Karpas-422 (cell line): ENCODE results near the gene POLR3A. TPM values are rescaled to one million over a fixed set of nuclear protein-coding genes. Genes with fewer than 3 reads are reported as not detected.
"Not testable (repeated sequence)": the region's sequence is repeated elsewhere in the genome, so short reads cannot be mapped to it uniquely, and the experiment has no call there.

ENCODE experiments used
- DNase-seq: peaks from one replicate; pipeline ENCODE4 v3.0.0-alpha.2; 2015
- H2AFZ ChIP-seq: fragments of 200-600 bp; sonication (generic); 2 replicates; pipeline ENCODE4 v1.6.1; 2014; ENCODE audit warnings: antibody characterized with exemption, low read length, mixed read lengths
- H3K27ac ChIP-seq: fragments of 200-600 bp; sonication (generic); 2 replicates; pipeline ENCODE4 v1.5.1; 2014; ENCODE audit warnings: mild to moderate bottlenecking, low read length, moderate library complexity
- H3K27me3 ChIP-seq: fragments of 200-600 bp; sonication (generic); 2 replicates; pipeline ENCODE4 v1.6.1; 2014; ENCODE audit warnings: low read length, mixed read lengths
- H3K36me3 ChIP-seq: fragments of 200-600 bp; sonication (generic); 2 replicates; pipeline ENCODE4 v1.6.1; 2014; ENCODE audit warnings: low read length, mixed read lengths; ENCODE audit not compliant: insufficient read depth
- H3K4me1 ChIP-seq: fragments of 200-600 bp; sonication (generic); 2 replicates; pipeline ENCODE4 v1.6.1; 2014; ENCODE audit warnings: mild to moderate bottlenecking, low read length, mixed read lengths
- H3K4me2 ChIP-seq: fragments of 200-600 bp; sonication (generic); 2 replicates; pipeline ENCODE4 v1.6.1; 2014; ENCODE audit warnings: low read length, low read depth, mild to moderate bottlenecking; ENCODE audit not compliant: poor library complexity, severe bottlenecking
- H3K4me3 ChIP-seq: fragments of 200-600 bp; sonication (generic); 2 replicates; pipeline ENCODE4 v1.5.1; 2014; ENCODE audit warnings: mild to moderate bottlenecking, antibody characterized with exemption, low read length, mixed read lengths
- H3K79me2 ChIP-seq: fragments of 200-600 bp; sonication (generic); 2 replicates; pipeline ENCODE4 v1.6.1; 2014; ENCODE audit warnings: mild to moderate bottlenecking, low read length, mixed read lengths
- H3K9ac ChIP-seq: fragments of 200-600 bp; sonication (generic); 2 replicates; pipeline ENCODE4 v1.6.0; 2014; ENCODE audit warnings: low read length
- H3K9me2 ChIP-seq: fragments of 200-600 bp; sonication (generic), shearing (Covaris generic); replicated peaks from 2 replicates; pipeline ENCODE4 v1.6.0; 2014; ENCODE audit warnings: mild to moderate bottlenecking, low read length, moderate library complexity; ENCODE audit not compliant: insufficient read depth
- H3K9me3 ChIP-seq: fragments of 300-700, 200-600 bp; sonication (generic); 2 replicates; pipeline ENCODE4 v1.6.1; 2014; ENCODE audit warnings: low read length, mixed read lengths
- H4K20me1 ChIP-seq: fragments of 200-600 bp; sonication (generic); 2 replicates; pipeline ENCODE4 v1.6.1; 2014; ENCODE audit warnings: mild to moderate bottlenecking, antibody characterized with exemption, low read length, low read depth; ENCODE audit not compliant: insufficient read depth
- total RNA-seq: library from RNA; depleted of rRNA; stranded (reverse); fragments of >200 nt; shearing (Covaris generic); gene quantifications from 2 replicates; pipeline ENCODE4 v1.2.3, GENCODE V29; 2014; ENCODE audit warnings: low replicate concordance

POLR3A gene
- total RNA-seq, 1 experiment from 2014 or later, result 17.7 TPM

- Histone ChIP-seq H3K4me2 (no peak overlapping the region), H3K9me2 (no peaks in the 10 kb centered on the region), H3K4me3 (no peak overlapping the region), H3K79me2 (no peaks in the 10 kb centered on the region), H4K20me1 (no peaks in the 10 kb centered on the region), H3K9ac (no peak overlapping the region), H3K4me1 (no peaks in the 10 kb centered on the region), H2AFZ (no peak overlapping the region), H3K9me3 (no peaks in the 10 kb centered on the region), H3K27me3 (no peaks in the 10 kb centered on the region), H3K27ac (no peak overlapping the region), H3K36me3 (no peaks in the 10 kb centered on the region)
- no peak for DNase-seq
These were observed 39.8 kb upstream of the POLR3A start for GRCh38 chr10:78069151-78069550.

DNA sequence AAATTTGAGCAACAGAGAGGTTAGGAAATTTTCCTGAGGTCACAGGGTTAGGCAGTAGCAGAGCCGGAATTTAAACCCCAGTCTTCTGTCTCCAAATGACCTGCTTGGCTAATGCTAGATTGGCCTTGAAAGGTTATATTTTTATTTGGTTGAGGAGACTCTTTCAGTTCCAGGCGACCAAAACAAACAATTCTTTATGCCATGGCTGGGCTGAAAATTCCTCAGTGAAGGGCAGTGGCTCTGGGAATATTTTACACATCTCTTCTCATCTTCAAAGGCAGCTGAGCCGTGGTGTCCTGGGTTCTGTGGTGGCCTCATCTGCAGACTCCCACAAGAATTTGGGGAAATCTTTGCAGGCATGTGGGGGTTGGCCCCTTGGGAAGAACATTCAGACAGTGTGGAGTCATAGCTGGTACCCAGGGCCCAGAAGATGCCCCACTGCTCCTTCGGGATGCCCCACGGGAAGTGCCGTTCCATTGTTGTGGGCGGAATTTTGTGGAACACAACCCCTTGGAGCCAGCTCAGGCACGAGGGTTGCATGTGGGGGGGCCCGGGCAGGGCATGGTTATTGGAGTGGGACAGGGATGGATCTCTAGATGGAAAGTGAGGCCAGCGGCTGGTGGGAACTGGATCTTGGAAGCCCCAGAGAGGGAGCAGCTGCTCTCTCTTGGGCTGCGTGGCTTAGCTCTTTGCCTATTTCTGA is 37.6 kb upstream of the POLR3A start:
- H2AFZ ChIP-seq, result no peak overlapping the region
- H3K9me3 ChIP-seq, result no peaks in the 10 kb centered on the region
- no peaks in the 10 kb centered on the region for H3K79me2 ChIP-seq
- H3K27me3 ChIP-seq, result no peaks in the 10 kb centered on the region
- H3K4me1 ChIP-seq, result no peaks in the 10 kb centered on the region
- H3K4me2 ChIP-seq, result no peak overlapping the region
- H3K4me3 ChIP-seq, result no peak overlapping the region
- no peak overlapping the region for H3K27ac ChIP-seq
- H3K36me3 ChIP-seq, result no peaks in the 10 kb centered on the region
- DNase-seq, result no peak
- no peaks in the 10 kb centered on the region for H3K9me2 ChIP-seq
- no peak overlapping the region for H3K9ac ChIP-seq
- no peaks in the 10 kb centered on the region for H4K20me1 ChIP-seq

DNA sequence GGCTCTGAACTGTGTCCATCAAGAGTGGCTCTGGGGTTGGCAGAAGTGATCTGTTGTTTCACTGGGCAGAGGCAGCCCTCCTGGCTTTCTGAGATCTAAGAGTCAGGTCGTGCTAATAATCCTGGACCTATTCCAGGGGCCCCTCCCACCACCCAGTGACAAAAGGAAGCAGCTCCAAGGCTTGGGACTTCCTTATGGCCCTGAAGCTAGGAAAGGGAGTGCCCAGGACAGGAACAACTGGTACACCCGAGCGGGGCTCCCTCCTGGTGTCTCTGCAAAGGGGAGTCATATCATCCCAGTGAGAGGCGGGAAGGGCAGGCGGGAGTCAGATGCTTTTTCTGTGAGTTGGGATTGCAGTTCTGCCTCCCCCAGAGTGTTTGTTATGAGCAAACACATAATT is 36.7 kb upstream of the POLR3A start:
- Histone ChIP-seq H3K4me2 (no peak overlapping the region), H3K27ac (no peak overlapping the region)
- DNase-seq, result no peak

DNA sequence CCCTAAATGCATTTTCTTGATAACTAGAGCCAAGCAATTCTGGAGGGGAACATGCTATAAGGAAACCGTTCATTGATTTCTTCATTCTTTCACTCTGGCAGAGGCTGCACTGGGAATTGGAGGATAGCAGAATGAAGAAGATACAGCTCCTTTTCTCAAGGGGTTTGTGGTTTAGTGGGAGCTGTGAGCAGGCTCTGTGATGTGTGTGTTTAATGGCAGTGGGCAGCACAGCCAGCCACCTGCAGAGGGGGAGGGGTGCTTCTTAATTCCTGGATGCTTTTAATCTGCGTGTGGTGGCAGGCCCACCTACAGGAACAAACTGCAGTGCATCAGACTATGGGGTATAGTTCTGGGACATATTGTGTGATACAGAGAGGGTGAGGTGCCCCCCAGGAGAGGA is 36.3 kb upstream of the POLR3A start:
- Histone ChIP-seq H3K4me1 (no peaks in the 10 kb centered on the region), H3K4me2 (no peak overlapping the region), H3K4me3 (no peak overlapping the region), H3K27ac (no peak overlapping the region), H3K9ac (no peak overlapping the region), H3K36me3 (no peaks in the 10 kb centered on the region), H4K20me1 (no peaks in the 10 kb centered on the region), H2AFZ (no peak overlapping the region), H3K9me2 (no peaks in the 10 kb centered on the region), H3K79me2 (no peaks in the 10 kb centered on the region), H3K27me3 (no peaks in the 10 kb centered on the region), H3K9me3 (no peaks in the 10 kb centered on the region)
- no peak for DNase-seq

More for the DNA sequence above, 36.7 kb upstream of the POLR3A start:
- Histone ChIP-seq H3K9me2 (no peaks in the 10 kb centered on the region), H4K20me1 (no peaks in the 10 kb centered on the region), H3K4me1 (no peaks in the 10 kb centered on the region), H3K36me3 (no peaks in the 10 kb centered on the region), H3K4me3 (no peak overlapping the region), H3K79me2 (no peaks in the 10 kb centered on the region), H3K27me3 (no peaks in the 10 kb centered on the region), H2AFZ (no peak overlapping the region), H3K9ac (no peak overlapping the region), H3K9me3 (no peaks in the 10 kb centered on the region)

DNA sequence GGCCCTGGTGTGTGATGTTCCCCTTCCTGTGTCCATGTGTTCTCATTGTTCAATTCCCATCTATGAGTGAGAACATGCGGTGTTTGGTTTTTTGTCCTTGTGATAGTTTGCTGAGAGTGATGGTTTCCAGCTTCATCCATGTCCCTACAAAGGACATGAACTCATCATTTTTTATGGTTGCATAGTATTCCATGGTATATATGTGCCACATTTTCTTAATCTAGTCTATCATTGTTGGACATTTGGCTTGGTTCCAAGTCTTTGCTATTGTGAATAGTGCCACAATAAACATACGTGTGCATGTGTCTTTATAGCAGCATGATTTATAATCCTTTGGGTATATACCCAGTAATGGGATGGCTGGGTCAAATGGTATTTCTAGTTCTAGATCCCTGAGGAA is 35.6 kb upstream of the POLR3A start:
- not testable (repeated sequence) for H3K9me3 ChIP-seq, H3K79me2 ChIP-seq, H3K36me3 ChIP-seq, H3K27me3 ChIP-seq, H3K4me3 ChIP-seq, H3K4me1 ChIP-seq, H3K4me2 ChIP-seq, H3K9me2 ChIP-seq, H3K9ac ChIP-seq, H4K20me1 ChIP-seq, H2AFZ ChIP-seq, H3K27ac ChIP-seq, DNase-seq

- Histone ChIP-seq H2AFZ (no peak overlapping the region), H3K9me3 (no peaks in the 10 kb centered on the region), H3K9ac (no peak overlapping the region), H3K4me3 (no peak overlapping the region), H3K79me2 (no peaks in the 10 kb centered on the region), H3K27me3 (no peaks in the 10 kb centered on the region), H3K36me3 (no peaks in the 10 kb centered on the region), H3K4me2 (no peak overlapping the region), H3K4me1 (no peaks in the 10 kb centered on the region), H4K20me1 (no peaks in the 10 kb centered on the region), H3K9me2 (no peaks in the 10 kb centered on the region), H3K27ac (no peak overlapping the region)
- no peak for DNase-seq
These were observed 33.9 kb upstream of the POLR3A start for GRCh38 chr10:78063236-78063635.

GRCh38 chr10:78062296-78062695 is 33.0 kb upstream of the POLR3A start:
- Histone ChIP-seq H3K4me2 (no peak overlapping the region), H2AFZ (no peak overlapping the region), H3K4me3 (no peak overlapping the region), H3K9me3 (no peaks in the 10 kb centered on the region), H3K9ac (no peak overlapping the region), H4K20me1 (no peaks in the 10 kb centered on the region), H3K79me2 (no peaks in the 10 kb centered on the region), H3K9me2 (no peaks in the 10 kb centered on the region), H3K27me3 (no peaks in the 10 kb centered on the region), H3K4me1 (no peaks in the 10 kb centered on the region), H3K27ac (no peak overlapping the region), H3K36me3 (no peaks in the 10 kb centered on the region)
- DNase-seq, result no peak

GRCh38 chr10:78059906-78060702 is 30.8 kb upstream of the POLR3A start:
- H3K4me2 ChIP-seq, result no peak overlapping the region
- H3K4me3 ChIP-seq, result no peak overlapping the region
- H3K27me3 ChIP-seq, result no peaks in the 10 kb centered on the region
- H3K9me2 ChIP-seq, result no peaks in the 10 kb centered on the region
- no peaks in the 10 kb centered on the region for H3K79me2 ChIP-seq
- no peaks in the 10 kb centered on the region for H4K20me1 ChIP-seq
- H3K36me3 ChIP-seq, result no peaks in the 10 kb centered on the region
- H3K27ac ChIP-seq, result no peak overlapping the region
- no peak overlapping the region for H2AFZ ChIP-seq
- H3K9ac ChIP-seq, result no peak overlapping the region
- no peaks in the 10 kb centered on the region for H3K9me3 ChIP-seq
- DNase-seq, result no peak
- no peaks in the 10 kb centered on the region for H3K4me1 ChIP-seq
